Skin epidermis (tissue), 12 donors: ENCODE results near the gene NAALADL1.
"Not testable (repeated sequence)": the region's sequence is repeated elsewhere in the genome, so short reads cannot be mapped to it uniquely, and the experiment has no call there.

ENCODE experiments used
- H3K27ac ChIP-seq, 21 experiments: fragments of 200-600 bp; sonication (generic) in 11 of 21; one replicate each; pipeline ENCODE4 v1.5.0; 2020; ENCODE audit warnings: mild to moderate bottlenecking in 3 of 21, inconsistent platforms in 2 of 21, moderate library complexity in 2 of 21
- H3K4me3 ChIP-seq, 7 experiments: fragments of 200-600 bp; sonication (generic) in 2 of 7; one replicate each; pipeline ENCODE4 v1.5.0; 2020; ENCODE audit warnings: inconsistent platforms in 2 of 7, mild to moderate bottlenecking in 2 of 7, moderate library complexity in 1 of 7

The NAALADL1 gene

DNA sequence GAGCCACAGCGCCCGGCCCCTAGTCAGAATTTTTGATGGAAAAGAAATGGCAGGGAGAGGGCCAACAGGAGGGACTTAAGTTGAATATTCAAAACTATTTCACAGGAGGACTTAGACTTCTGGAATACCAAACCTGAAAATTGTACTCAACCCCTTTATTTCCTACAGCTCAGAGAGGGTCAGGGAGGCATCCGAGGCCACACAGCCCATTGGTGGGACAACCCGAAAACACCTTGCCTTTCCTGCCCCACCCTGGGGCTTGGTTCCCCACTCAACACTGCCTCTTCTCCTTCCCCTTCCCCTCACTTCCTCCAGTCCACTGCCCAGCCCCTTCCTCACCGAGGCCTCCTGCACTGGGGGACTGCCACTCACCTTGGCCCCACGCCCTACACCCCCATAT, 1.4 kb downstream of the NAALADL1 start:
- H3K27ac ChIP-seq = no peak overlapping the region
- H3K4me3 ChIP-seq = no peak overlapping the region

DNA sequence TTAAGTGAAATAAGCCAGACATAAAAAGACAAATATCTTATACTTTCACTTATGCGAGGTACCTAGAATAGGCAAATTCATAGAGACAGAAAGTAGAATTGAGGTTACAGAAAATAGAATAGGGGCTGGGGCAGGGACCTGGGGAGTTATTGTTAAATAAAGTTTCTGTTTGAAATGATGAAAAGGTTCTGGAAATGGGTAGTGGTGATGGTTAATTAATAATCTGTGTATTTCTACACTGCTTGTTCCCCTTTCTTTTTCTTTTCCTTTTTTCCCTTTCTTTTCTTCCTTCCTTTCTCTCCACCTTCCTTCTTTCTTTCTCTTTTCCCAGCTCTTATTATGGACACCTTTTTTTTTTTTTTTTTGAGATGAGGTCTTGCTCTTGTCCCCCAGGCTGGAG, 2.8 kb downstream of the NAALADL1 start:
- no peak overlapping the region for H3K27ac ChIP-seq
- H3K4me3 ChIP-seq = no peak overlapping the region

DNA sequence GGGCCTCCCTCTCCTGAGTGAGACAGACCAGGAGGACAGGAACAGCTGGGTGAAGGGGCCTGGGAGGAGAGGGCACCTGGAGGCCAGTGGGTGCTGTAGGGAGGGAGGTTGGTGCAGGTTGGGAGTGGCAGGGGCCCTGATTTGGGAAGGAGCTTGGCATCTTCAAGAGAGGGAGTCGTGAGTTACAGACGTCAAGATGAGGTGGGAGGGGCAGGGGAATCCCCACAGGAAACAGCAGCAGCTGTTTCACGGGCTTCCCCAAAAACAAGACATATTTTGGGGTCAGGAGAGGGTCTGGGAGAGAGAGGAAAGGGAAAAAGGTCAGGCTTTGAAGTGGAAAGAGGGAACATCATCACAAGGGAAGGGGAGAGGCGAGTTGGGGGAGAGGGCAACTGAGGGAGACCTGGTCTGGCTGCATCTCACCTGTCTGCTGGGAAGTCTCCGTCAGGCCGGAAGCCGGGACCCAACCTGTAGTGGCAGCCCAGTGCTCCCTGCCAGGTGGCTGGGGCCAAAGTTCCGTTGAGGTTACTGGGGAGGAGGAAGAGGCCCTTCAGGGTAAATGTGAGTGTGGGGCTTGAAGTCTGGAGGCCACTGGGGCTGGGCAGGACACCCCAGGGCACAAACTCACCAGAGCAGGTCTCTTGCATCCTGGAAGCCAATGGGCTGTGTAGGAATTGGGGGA, 4.4 kb downstream of the NAALADL1 start:
- H3K4me3 ChIP-seq = no peak overlapping the region
- H3K27ac ChIP-seq = no peak overlapping the region

DNA sequence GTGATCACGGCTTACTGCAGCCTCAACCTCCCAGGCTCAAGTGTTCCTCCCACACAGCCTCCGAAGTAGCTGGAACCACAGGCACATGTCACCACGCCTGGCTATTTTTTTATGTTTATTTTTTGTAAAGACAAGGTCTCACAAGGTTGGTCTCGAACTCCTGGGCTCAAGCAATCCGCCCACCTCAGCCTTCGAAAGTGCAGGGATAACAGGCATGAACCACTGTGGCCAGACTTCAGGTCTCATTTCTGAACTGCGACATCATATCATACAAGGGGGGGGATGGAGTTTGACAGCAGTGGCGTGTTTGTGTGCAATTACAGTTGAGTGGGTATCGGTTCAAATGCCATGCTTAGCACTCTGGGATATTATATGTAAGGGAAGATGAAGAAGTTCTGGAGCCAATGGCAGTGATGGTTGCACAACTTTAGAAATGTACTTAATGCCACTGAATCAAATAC, 6.9 kb downstream of the NAALADL1 start:
- H3K4me3 ChIP-seq = no peak overlapping the region
- H3K27ac ChIP-seq = no peak overlapping the region

DNA sequence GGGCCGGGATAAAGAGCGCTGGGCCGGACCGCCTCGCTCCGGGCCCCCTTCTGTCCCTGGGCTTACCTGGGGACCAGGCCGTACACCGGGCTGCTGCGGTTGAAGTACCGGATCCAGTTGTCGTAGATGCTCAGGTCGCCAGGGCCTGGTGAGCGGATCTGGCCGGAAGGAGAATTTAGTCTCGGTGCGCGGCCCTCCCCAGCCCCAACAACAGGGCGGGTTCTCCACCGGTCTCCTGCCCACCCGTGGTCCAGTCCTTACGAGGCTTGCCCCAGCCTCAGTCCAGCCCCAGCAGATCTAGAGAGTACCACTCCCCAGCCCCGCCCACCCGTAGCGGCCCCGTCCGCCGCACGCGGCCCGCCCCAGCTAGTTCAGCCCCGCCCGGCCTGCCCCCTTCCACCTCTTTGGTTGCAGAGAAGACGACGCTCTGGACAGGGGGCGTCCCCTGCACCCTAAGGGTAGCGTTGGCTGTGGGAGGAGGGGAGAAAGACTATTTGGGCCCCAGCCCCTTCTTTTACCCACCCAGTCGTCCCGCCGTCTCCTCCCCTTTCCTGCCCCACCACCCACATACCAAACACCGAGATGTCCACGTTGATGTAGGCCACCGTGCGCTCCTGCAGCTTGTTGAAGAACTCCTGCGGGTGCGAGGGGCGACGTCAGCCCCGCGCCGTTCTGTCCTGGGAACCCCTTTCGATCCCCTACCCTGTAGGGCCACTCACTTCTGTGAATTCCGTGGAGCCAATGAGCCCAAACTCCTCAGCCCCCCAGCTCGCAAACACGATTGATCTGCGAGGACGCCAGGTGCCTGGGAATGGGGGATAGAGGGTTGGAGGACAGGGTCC, 10.6 kb downstream of the NAALADL1 start:
- H3K4me3 ChIP-seq = peak overlapping the region; percentile 24 to 49 (median 39)
- H3K27ac ChIP-seq = peak overlapping the region in 16 of 21 experiments; percentile 3 to 73 (median 46)

DNA sequence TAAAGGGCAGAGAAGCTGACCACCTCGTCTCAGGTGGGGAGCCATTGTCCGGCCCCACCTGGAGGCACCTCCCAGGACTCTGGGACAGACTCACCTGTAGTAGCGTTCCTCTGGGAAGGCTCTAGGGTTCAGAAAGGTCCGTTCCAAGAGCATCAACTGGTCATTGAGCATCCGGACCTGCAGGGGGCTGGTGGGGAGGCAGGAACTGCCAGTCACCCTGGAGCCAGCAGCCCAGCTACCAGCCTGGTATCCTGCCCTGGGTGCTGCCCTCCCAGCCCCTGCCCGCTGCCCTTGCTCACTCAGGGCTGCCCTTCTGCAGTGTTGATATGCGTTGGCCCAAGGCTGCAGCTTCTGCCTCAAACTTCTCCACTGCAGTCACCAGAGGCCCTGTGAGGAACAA, 12.6 kb downstream of the NAALADL1 start:
- no peak overlapping the region for H3K27ac ChIP-seq
- H3K4me3 ChIP-seq = no peak overlapping the region

DNA sequence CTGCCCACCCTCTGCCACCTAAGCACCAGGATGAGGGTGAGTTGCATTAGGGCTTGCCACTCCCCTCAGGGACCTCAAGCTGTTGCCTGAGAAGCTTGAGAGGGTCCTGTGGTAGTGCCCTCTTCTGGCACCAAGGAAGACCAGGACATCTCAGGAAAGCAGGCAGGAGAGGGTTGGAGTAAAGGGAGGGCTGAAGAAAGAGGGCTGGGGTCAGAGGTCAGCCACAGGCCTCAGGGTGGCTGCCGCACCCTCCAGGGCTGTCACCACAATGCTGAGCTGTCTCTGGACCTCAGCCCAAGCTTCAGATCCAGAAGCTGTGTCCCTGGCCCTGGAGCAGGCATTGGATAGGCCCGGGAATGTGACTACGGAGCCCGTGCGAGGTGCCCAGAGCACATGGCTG, 13.3 kb downstream of the NAALADL1 start:
- H3K27ac ChIP-seq = no peak overlapping the region
- H3K4me3 ChIP-seq = no peak overlapping the region

DNA sequence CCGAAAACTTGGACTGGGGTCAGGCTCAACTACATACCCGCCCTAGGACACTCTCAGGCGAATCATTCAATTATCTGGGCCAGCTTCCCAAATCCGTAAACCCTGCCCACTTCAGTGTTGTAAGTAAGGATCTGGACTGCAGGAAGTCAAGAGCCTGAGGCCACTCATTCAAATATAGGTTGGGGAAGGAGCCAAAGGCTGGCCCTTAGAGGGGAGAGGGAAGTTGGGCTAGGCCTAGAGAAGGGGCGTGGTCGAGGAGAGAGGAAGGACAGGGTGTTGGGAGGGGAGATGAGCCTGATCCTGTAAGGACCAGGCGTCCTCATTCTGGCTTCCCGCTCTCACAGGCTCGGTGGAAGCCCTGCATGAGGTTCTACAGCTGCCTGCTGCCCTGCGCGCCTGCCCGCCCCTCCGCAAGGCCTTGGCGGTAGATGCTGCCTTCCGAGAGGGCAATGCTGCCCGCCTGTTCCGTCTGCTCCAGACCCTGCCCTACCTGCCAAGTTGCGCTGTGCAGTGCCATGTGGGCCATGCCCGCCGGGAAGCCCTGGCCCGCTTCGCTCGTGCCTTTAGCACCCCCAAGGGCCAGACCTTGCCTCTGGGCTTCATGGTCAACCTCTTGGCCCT, 14.4 kb downstream of the NAALADL1 start:
- H3K4me3 ChIP-seq = no peak overlapping the region
- H3K27ac ChIP-seq = peak overlapping the region in 1 of 21 experiments; percentile 7

DNA sequence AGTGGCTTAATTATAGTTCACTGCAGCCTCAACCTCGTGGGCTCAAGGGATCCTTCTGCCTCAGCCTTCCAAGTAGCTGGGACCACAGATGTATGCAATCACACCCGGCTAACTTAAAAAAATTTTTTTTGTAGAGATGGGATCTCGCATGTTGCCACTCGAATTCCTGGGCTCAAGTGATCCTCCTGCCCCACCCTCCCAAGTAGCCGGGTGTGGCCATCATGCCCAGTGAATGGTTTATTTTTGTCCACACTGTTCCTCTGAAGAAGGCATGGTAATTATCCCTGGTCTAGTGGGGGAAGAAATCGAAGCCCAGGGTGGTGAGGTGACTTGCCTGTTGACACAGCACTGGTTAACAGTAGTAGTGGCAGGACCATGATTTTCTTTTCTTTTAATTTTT, 15.5 kb downstream of the NAALADL1 start:
- Histone ChIP-seq H3K4me3 (no peak overlapping the region), H3K27ac (no peak overlapping the region)

DNA sequence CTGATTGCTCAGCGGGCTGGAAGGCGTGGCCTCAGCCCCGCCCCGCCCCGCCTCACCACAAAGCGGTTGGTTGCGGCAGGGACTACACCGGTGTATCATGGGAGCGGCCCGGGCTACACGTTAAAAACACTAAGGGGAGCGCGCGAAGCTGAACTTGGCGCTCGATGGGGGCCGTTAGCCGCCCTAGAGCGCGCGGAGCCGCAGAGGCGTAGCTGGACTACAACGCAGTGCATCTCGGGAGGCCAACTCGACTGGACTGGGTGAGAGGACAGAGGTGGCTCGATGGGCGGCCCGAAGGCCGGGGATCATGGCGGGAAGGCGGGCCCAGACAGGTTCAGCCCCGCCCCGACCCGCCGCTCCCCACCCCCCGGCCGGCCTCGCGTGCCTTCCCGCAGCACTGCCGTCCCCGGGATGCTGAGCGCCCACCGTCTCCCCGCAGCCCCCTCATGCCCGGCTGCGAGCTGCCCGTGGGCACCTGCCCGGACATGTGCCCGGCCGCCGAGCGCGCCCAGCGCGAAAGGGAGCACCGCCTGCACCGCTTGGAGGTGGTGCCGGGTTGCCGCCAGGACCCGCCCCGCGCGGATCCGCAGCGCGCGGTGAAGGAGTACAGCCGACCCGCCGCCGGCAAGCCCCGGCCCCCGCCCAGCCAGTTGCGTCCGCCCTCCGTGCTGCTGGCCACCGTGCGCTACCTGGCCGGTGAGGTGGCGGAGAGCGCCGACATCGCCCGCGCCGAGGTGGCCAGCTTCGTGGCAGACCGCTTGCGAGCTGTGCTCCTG, 17.3 kb downstream of the NAALADL1 start, which contains the start of gene SAC3D1:
SAC3D1 (plus strand) TSS at position 364 of the 776 bp plus-strand sequence; CDS start at position 447, 83 bp downstream.
- H3K4me3 ChIP-seq = peak within 1 kb of the TSS; percentile 58 to 91 (median 80)
- peak within 1 kb of the TSS in 20 of 21 experiments; percentile 72 to 97 (median 86) for H3K27ac ChIP-seq

DNA sequence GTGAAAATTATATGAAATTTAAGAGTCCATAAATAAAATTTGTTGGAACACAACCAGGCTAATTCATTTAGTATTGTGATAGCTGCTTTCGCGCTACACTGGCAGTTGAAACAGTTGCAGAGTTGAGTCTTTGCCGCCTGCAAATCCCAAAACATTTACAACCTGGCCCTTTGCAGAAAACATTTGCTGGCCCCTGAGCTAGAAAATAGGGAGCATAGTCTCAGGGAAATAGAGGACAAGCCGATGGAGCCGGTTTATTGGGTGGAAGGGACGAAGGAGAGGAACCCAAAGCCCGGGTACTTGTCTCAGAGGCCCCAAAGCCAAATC, 17.9 kb downstream of the NAALADL1 start:
- peak overlapping the region in 20 of 21 experiments; percentile 72 to 97 (median 86) for H3K27ac ChIP-seq
- peak overlapping the region; percentile 58 to 91 (median 80) for H3K4me3 ChIP-seq

DNA sequence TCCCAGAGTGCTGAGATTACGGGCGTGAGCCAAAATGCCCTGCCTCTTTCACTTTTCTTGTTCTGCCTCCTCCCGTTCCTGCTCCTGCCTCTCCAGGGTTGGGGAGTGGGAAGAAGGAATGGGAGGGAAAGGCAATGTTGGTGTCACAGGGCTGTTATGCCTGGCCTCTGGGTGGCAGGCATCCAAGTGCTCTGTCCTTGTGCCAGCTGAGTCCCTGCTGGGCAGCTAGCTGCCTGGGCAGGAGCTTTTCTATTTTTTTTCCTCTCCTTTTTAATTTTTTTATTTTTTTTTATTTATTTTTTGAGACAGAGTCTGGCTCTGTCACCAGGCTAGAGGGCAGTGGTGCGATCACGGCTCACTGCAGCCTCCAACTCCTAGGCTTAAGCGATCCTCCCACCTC, 21.4 kb downstream of the NAALADL1 start:
- no peak overlapping the region for H3K4me3 ChIP-seq

DNA sequence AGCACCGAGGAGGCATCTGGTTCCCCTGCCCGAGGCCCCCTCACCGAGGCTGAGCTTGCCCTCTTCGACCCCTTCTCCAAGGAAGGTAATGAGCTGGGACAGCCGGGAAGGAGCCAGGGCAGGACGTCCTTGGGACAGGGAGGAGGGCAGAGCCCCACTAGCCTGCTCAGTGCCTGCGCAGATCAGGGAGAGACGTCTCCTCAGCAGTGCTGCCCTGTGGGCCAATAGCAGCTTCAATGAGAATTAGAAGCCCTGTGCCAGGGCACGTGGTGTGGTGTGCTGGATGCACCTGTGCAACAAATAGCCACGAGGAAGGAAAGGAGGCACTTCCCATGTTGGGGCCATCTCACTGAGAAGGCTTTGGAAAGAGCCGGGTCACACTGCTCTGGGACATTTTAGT, 22.8 kb downstream of the NAALADL1 start:
- H3K4me3 ChIP-seq = no peak overlapping the region
- no peak overlapping the region for H3K27ac ChIP-seq

More for the DNA sequence above, 21.4 kb downstream of the NAALADL1 start:
- H3K27ac ChIP-seq = no peak overlapping the region

DNA sequence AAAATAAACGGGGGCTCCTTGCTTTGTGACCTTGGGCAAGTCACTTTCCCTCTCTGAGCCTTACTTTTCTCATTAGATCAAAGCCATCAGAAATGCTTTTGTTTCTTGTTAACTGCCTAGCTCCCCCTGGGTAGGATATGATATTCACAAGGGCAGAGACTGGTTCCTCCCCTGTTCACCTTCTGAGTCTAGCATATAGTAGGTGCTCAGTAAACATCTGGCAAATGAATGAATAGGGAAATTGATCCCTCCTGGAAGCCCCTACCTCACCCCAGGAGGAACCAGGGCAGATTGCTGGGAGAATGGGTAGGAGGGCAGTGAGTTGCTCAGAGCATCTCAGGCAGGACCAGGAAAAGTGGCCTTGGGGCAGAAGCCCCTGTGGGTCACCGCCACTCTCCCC, 23.9 kb downstream of the NAALADL1 start:
- no peak overlapping the region for H3K27ac ChIP-seq
- H3K4me3 ChIP-seq = no peak overlapping the region

DNA sequence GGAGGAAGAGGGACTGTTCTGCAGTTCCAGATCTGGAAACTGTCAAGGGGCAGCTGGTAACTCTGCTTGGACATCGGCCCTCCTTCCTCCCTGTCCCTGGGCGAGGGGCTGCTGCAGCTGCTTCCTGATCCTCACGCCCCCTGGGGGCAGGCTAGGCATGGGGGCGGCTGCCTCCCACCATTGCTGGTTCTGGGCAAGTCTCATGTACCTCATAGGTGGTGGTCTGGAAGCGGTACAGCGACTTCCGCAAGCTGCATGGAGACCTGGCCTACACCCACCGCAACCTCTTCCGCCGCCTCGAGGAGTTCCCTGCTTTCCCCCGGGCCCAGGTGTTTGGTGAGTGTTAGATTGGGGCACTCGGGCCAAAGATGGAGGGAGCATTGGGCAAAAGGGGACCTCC, 26.1 kb downstream of the NAALADL1 start:
- Histone ChIP-seq H3K27ac (no peak overlapping the region), H3K4me3 (no peak overlapping the region)

DNA sequence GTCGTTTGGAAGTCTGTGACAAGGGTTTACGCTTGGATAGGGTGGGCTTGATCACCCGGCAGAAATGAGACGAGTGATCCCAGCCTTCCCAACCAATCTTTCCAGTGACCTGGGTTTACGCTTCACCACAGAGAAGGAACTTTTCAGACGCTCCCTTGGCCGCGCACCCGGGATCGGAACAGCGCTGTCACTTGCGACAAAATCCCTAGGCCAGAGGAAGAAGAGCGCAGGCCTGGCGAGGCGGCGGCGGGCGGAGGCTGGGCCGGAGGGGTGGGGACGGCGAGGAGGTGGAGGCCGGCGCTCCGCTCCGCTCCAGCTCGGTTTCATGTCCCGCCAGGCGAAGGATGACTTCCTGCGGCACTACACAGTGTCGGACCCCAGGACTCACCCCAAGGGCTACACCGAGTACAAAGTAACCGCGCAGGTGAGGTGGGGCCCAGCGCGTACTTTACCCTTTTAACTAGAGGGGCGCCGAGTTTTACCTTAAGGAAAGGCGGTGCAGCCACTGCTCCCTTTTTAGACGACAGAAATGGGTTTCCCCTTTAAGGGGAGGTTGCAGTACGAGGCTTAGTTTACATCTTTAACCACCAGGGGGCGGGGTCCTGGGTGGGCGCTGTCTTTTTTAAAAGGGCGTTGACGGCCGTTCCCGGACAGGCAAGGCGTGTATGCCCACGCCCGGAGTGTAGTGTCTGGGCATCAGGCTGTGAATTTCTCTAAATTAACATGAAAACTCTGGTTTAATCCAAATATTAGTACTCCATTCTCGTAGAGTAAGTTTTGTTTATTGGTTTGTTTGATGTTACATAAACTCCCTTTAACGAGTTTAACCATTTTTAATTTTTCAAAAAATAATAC, 30.9 kb downstream of the NAALADL1 start, which contains the start of gene SNX15:
SNX15 (plus strand) TSS at position 227 of the 855 bp plus-strand sequence; CDS start at position 326, 99 bp downstream.
- peak within 1 kb of the TSS in 20 of 21 experiments; percentile 61 to 95 (median 83) for H3K27ac ChIP-seq

DNA sequence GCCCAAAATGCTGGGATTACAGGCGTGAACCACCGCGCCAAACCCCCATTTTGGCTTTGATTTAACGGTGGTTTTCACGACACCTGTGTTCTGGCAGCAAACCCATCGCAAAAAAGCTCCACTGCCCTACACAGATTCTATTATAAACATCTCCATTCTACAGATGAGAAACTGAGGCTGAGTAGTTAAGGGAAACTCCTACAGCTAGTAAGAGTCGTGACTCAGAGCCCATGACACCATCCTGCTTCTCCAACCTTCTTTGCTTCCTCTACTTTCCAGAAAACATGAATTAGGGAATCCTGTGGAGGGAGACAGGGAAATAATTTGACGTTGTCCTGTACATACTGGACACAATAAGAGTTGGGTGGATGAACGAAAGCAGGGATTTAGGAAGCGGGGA, 31.5 kb downstream of the NAALADL1 start:
- Histone ChIP-seq H3K4me3 (peak overlapping the region in 6 of 7 experiments; percentile 29 to 55 (median 48)), H3K27ac (peak overlapping the region in 17 of 21 experiments; percentile 72 to 95 (median 84))

More for the DNA sequence above, 30.9 kb downstream of the NAALADL1 start, which contains the start of gene SNX15:
- H3K4me3 ChIP-seq = peak within 1 kb of the TSS; percentile 29 to 55 (median 43)

DNA sequence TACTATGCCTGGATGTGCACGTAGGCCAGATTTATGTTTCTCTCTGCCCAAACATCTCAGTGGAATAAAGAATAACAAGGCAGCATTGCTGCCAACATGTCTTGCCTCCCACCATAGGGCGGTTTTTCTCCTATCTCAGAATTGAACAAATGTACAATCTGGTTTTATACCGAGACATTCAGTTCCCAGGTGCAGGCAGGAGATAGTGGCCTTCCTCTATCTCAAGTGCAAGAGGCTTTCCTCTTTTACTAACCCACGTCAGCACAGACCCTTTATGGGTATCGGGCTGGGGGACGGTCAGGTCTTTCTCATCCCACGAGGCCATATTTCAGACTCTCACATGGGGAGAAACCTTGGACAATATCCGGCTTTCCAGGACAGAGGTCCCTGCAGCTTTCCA, 34.9 kb downstream of the NAALADL1 start:
- not testable (repeated sequence) for H3K27ac ChIP-seq, H3K4me3 ChIP-seq

DNA sequence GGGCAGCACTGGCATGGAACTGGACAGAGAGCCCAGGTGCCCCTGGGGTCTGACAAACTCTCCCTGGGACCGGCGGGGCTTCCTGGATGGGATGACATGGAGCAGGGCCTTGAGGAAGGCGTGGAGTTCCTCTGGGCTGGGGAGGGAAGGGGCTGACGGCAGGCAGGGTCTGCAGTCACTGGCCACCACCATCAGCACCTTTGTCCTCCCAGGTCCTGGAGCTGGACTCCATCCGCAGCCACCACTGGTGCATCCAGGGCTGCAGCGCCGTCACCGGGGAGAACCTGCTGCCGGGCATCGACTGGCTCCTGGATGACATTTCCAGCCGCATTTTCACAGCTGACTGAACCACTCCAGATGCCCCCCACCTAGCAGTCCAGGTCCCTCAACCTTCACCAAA, 36.8 kb downstream of the NAALADL1 start:
- no peak overlapping the region for H3K4me3 ChIP-seq

More for the DNA sequence above, 36.8 kb downstream of the NAALADL1 start:
- H3K27ac ChIP-seq = no peak overlapping the region
